ENCODE measurements around the gene AMER3. TPM values are rescaled to one million over a fixed set of nuclear protein-coding genes. Genes with fewer than 3 reads are reported as not detected.
A peak's percentile ranks its signal among the peaks of the same experiment; 100 is the strongest.

Gene AMER3
- total and polyA plus RNA-seq, 2 of the 8 experiments (the other 6 are each of a cell fraction or from before 2014, with no cell fraction given): 0.15 to 0.19 TPM

DNA sequence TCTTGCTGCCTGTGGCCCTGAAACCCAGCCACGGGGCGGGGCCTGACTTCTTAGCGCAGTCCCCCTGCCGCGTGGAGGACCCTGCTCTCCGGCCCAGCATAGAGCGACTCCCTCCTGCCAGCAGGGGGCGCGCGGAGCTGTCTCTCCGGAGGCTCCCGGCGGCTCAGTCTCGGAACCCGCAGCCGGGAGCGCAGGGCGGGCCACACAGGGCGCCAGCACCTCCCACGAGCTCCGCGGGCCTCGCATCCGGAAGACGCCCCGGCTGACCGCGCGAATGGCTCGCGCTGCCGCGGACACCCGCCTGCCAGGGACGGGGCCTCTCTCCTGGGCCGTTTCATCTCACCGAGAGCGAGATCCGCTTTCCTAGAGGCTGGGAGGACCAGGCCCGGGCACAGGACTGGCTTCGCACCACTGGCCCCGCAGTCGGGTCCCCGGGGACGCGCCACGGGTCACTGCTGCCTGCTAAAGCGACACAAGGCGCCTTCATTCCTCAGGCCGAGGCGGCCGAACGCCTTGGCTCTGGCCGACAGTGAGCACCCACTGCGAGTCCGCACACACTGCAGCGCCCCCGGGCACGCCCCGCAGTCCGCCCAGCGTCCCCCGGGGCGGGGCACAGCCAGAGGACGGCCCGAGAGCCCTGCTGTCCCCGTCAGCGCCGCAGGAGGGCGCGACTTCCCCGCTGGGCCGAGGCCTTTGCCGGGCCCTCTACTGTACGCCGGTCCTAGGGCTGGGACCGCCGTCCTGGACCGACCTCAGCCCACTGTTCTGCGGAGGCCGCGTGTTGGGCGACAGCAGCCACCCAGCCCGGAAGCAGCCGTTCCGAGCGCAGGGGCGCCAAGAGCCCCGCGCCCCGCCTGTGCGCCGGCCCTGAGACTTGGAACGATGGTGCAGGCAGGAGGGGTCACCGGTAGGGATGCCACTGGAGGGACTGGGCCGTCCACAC lies 42.4 kb downstream of the AMER3 start (continued):
- peak; percentile 26 for TF ChIP-seq CTBP2 (IDR thresholded peaks at IDR 0.05; ENCODE audit: borderline replicate concordance, insufficient read depth, insufficient read length, low read length)
- no peak for TF ChIP-seq NRF1 (IDR thresholded peaks at IDR 0.05; ENCODE audit: low read depth, low read length)
- TF ChIP-seq POLR2A (IDR thresholded peaks at IDR 0.05; ENCODE audit: control extremely low read depth in 1 of 2, low read depth in 2 of 2, low read length in 2 of 2): no peak
- no peak for TF ChIP-seq RBBP5 (IDR thresholded peaks at IDR 0.05; ENCODE audit: borderline replicate concordance, low read depth, low read length)
- peak; percentile 28; the same call in 1 of the 2 replicates for TF ChIP-seq E2F6 (IDR thresholded peaks at IDR 0.05)
- TF ChIP-seq CREB1 (IDR thresholded peaks at IDR 0.05): peak; percentile 68; the same call in 1 of the 2 replicates
- no peak for TF ChIP-seq JUND (IDR thresholded peaks at IDR 0.05; ENCODE audit: low read length)
- TF ChIP-seq SIX5 (IDR thresholded peaks at IDR 0.05; ENCODE audit: low read depth, low read length): no peak
- peak; percentile 15; the same call in 1 of the 2 replicates for TF ChIP-seq TBP (IDR thresholded peaks at IDR 0.05; ENCODE audit: low read depth, low read length)
- TF ChIP-seq NANOG (IDR thresholded peaks at IDR 0.05; ENCODE audit: insufficient read depth, low read depth, low read length, poor library complexity, severe bottlenecking): no peak
- no peak; a peak in 1 of 3 replicates for TF ChIP-seq EP300 (IDR thresholded peaks at IDR 0.05; ENCODE audit: borderline replicate concordance in 1 of 2, low read depth in 2 of 2, low read length in 2 of 2)
- no peak for TF ChIP-seq ZNF274 (IDR thresholded peaks at IDR 0.05; ENCODE audit: borderline replicate concordance, extremely low read depth, low read length)
- TF ChIP-seq KDM4A (IDR thresholded peaks at IDR 0.05; ENCODE audit: low read depth, low read length, severe bottlenecking): peak; percentile 99
- peak; percentile 76 for TF ChIP-seq MAX (IDR thresholded peaks at IDR 0.05)
- TF ChIP-seq SIRT6 (IDR thresholded peaks at IDR 0.05; ENCODE audit: low read length): no peak
- no peak for TF ChIP-seq BRCA1 (IDR thresholded peaks at IDR 0.05; ENCODE audit: low read depth, low read length)
- 0 out of 4 replicates have a peak, but pooled peaks of 1 of the 2 experiments have one; percentile 48 for TF ChIP-seq HDAC2 (IDR thresholded peaks at IDR 0.05; ENCODE audit: borderline replicate concordance in 1 of 2, low read depth in 2 of 2, low read length in 2 of 2)
- TF ChIP-seq BACH1 (IDR thresholded peaks at IDR 0.05; ENCODE audit: low read length): 0 out of 2 replicates have a peak, but pooled peaks have one; percentile 20
- TF ChIP-seq SUZ12 (IDR thresholded peaks at IDR 0.05; ENCODE audit: low read length): no peak; the same call in 1 of the 2 replicates
- TF ChIP-seq KDM5A (IDR thresholded peaks at IDR 0.05; ENCODE audit: low read length): peak; percentile 50; the same call in 1 of the 2 replicates

Data from H1 (cell line).